Stimulated activated effector memory CD8-positive, alpha-beta T cell treated with anti-CD3 and anti-CD28 coated beads, Interleukin-12 subunit alpha, Interleukin-12 subunit beta, amount 100 ng/mL, for 72 hours (primary cell): ENCODE results near the gene DYNLL2.
A peak's percentile ranks its signal among the peaks of the same experiment; 100 is the strongest.
"Not testable (repeated sequence)": the region's sequence is repeated elsewhere in the genome, so short reads cannot be mapped to it uniquely, and the experiment has no call there.

Experiments used
- ATAC-seq: fragments of 150-1000 bp; cut with Tn5 transposase; 2 replicates; pipeline ENCODE4 v1.10.0; 2021
- DNase-seq, 2 donors: peaks; one replicate each; pipeline ENCODE4 v3.0.0; 2021 to 2022; ENCODE audit warnings: low spot score in 2 of 2
- H3K27ac Mint-ChIP-seq: one replicate; pipeline ENCODE4 v1.8.0; 2022; ENCODE audit warnings: mild to moderate bottlenecking, mixed read lengths
- H3K36me3 Mint-ChIP-seq: one replicate; pipeline ENCODE4 v1.8.0; 2022; ENCODE audit warnings: mild to moderate bottlenecking, mixed read lengths
- H3K4me1 Mint-ChIP-seq: one replicate; pipeline ENCODE4 v1.8.0; 2022; ENCODE audit warnings: mixed read lengths
- H3K4me3 Mint-ChIP-seq: one replicate; pipeline ENCODE4 v1.8.0; 2022; ENCODE audit warnings: mild to moderate bottlenecking, mixed read lengths
- H3K9me3 Mint-ChIP-seq: one replicate; pipeline ENCODE4 v1.8.0; 2022; ENCODE audit warnings: mixed read lengths

Gene DYNLL2

GRCh38 chr17:58085039-58085715 is 2.0 kb downstream of the DYNLL2 start:
- Mint-ChIP-seq H3K36me3 (peaks cover 64% of the 10 kb centered on the region), H3K4me3 (peak overlapping the region; percentile 76), H3K27ac (peak overlapping the region; percentile 70), H3K9me3 (no peaks in the 10 kb centered on the region), H3K4me1 (peaks cover 52% of the 10 kb centered on the region)
- ATAC-seq: no peak
- DNase-seq: peak in 1 of 2 donors; percentile 47

- H3K27ac Mint-ChIP-seq: peak overlapping the region; percentile 71
- peak in 1 of 2 donors; percentile 43 for DNase-seq
- H3K4me3 Mint-ChIP-seq: no peak overlapping the region
- H3K4me1 Mint-ChIP-seq: peaks cover 62% of the 10 kb centered on the region
- no peaks in the 10 kb centered on the region for H3K9me3 Mint-ChIP-seq
- peaks cover 82% of the 10 kb centered on the region for H3K36me3 Mint-ChIP-seq
- no peak for ATAC-seq
These were observed 3.7 kb downstream of the DYNLL2 start for GRCh38 chr17:58086953-58087352.

- ATAC-seq (no peak), DNase-seq (peak in 1 of 2 donors; percentile 34)
- peak overlapping the region; percentile 71 for H3K27ac Mint-ChIP-seq
- peaks cover 98% of the 10 kb centered on the region for H3K36me3 Mint-ChIP-seq
- H3K9me3 Mint-ChIP-seq: no peaks in the 10 kb centered on the region
- peaks cover 73% of the 10 kb centered on the region for H3K4me1 Mint-ChIP-seq
- no peak overlapping the region for H3K4me3 Mint-ChIP-seq
These were observed 5.4 kb downstream of the DYNLL2 start for GRCh38 chr17:58088624-58089023.

- Mint-ChIP-seq H3K4me1 (peaks cover 73% of the 10 kb centered on the region), H3K4me3 (no peak overlapping the region), H3K27ac (peak overlapping the region; percentile 21), H3K36me3 (peaks cover 100% of the 10 kb centered on the region), H3K9me3 (no peaks in the 10 kb centered on the region)
- ATAC-seq (no peak), DNase-seq (peak in 1 of 2 donors; percentile 20)
These were observed 5.9 kb downstream of the DYNLL2 start for GRCh38 chr17:58089111-58089510.

GRCh38 chr17:58091024-58091567 is 7.9 kb downstream of the DYNLL2 start:
- ATAC-seq (no peak), DNase-seq (no peak)
- peaks cover 57% of the 10 kb centered on the region for H3K4me1 Mint-ChIP-seq
- H3K9me3 Mint-ChIP-seq: no peaks in the 10 kb centered on the region
- peaks cover 81% of the 10 kb centered on the region for H3K36me3 Mint-ChIP-seq
- peak overlapping the region; percentile 21 for H3K27ac Mint-ChIP-seq
- no peak overlapping the region for H3K4me3 Mint-ChIP-seq

- peaks cover 54% of the 10 kb centered on the region for H3K4me1 Mint-ChIP-seq
- H3K27ac Mint-ChIP-seq: peak overlapping the region; percentile 21
- H3K36me3 Mint-ChIP-seq: peaks cover 69% of the 10 kb centered on the region
- H3K9me3 Mint-ChIP-seq: no peaks in the 10 kb centered on the region
- no peak for DNase-seq
- no peak overlapping the region for H3K4me3 Mint-ChIP-seq
- no peak for ATAC-seq
These were observed 9.0 kb downstream of the DYNLL2 start for GRCh38 chr17:58092101-58092796.

- peaks cover 50% of the 10 kb centered on the region for H3K4me1 Mint-ChIP-seq
- H3K9me3 Mint-ChIP-seq: no peaks in the 10 kb centered on the region
- peak overlapping the region; percentile 21 for H3K27ac Mint-ChIP-seq
- ATAC-seq (no peak), DNase-seq (no peak)
- peaks cover 63% of the 10 kb centered on the region for H3K36me3 Mint-ChIP-seq
- no peak overlapping the region for H3K4me3 Mint-ChIP-seq
These were observed 9.7 kb downstream of the DYNLL2 start for GRCh38 chr17:58092797-58093385.

GRCh38 chr17:58094118-58094517 is 10.9 kb downstream of the DYNLL2 start:
- Mint-ChIP-seq H3K4me3 (no peak overlapping the region), H3K4me1 (peaks cover 38% of the 10 kb centered on the region), H3K27ac (no peak overlapping the region), H3K36me3 (peaks cover 51% of the 10 kb centered on the region), H3K9me3 (no peaks in the 10 kb centered on the region)
- ATAC-seq: no peak
- no peak for DNase-seq

GRCh38 chr17:58096892-58097291 is 13.7 kb downstream of the DYNLL2 start:
- H3K4me3 Mint-ChIP-seq: no peak overlapping the region
- no peaks in the 10 kb centered on the region for H3K9me3 Mint-ChIP-seq
- DNase-seq (no peak), ATAC-seq (no peak)
- H3K27ac Mint-ChIP-seq: no peak overlapping the region
- H3K4me1 Mint-ChIP-seq: peaks cover 18% of the 10 kb centered on the region
- H3K36me3 Mint-ChIP-seq: peaks cover 23% of the 10 kb centered on the region

GRCh38 chr17:58097384-58098088 is 14.3 kb downstream of the DYNLL2 start:
- H3K36me3 Mint-ChIP-seq: peaks cover 16% of the 10 kb centered on the region
- H3K27ac Mint-ChIP-seq: no peak overlapping the region
- ATAC-seq: no peak
- peaks cover 11% of the 10 kb centered on the region for H3K4me1 Mint-ChIP-seq
- DNase-seq: no peak
- no peaks in the 10 kb centered on the region for H3K9me3 Mint-ChIP-seq
- no peak overlapping the region for H3K4me3 Mint-ChIP-seq

GRCh38 chr17:58100506-58100905 is 17.3 kb downstream of the DYNLL2 start:
- H3K27ac Mint-ChIP-seq: no peak overlapping the region

GRCh38 chr17:58101898-58102297 is 18.7 kb downstream of the DYNLL2 start:
- ATAC-seq, DNase-seq, H3K4me1 Mint-ChIP-seq, H3K27ac Mint-ChIP-seq, H3K36me3 Mint-ChIP-seq, H3K4me3 Mint-ChIP-seq, H3K9me3 Mint-ChIP-seq: not testable (repeated sequence)

More at GRCh38 chr17:58100506-58100905, 17.3 kb downstream of the DYNLL2 start:
- H3K9me3 Mint-ChIP-seq: no peaks in the 10 kb centered on the region
- no peak for DNase-seq
- H3K36me3 Mint-ChIP-seq: no peaks in the 10 kb centered on the region
- H3K4me1 Mint-ChIP-seq: peaks cover 6% of the 10 kb centered on the region
- H3K4me3 Mint-ChIP-seq: no peak overlapping the region
- ATAC-seq: no peak

- DNase-seq: no peak
- Mint-ChIP-seq H3K4me3 (no peak overlapping the region), H3K36me3 (no peaks in the 10 kb centered on the region), H3K9me3 (no peaks in the 10 kb centered on the region), H3K27ac (no peak overlapping the region), H3K4me1 (no peaks in the 10 kb centered on the region)
- ATAC-seq: no peak
These were observed 21.9 kb downstream of the DYNLL2 start for GRCh38 chr17:58105093-58105492.

GRCh38 chr17:58107306-58107705 is 24.1 kb downstream of the DYNLL2 start:
- H3K4me3 Mint-ChIP-seq: no peak overlapping the region
- no peak for ATAC-seq
- H3K36me3 Mint-ChIP-seq: no peaks in the 10 kb centered on the region
- no peaks in the 10 kb centered on the region for H3K9me3 Mint-ChIP-seq
- no peak overlapping the region for H3K27ac Mint-ChIP-seq
- DNase-seq: no peak
- no peaks in the 10 kb centered on the region for H3K4me1 Mint-ChIP-seq

- Mint-ChIP-seq H3K4me3 (no peak overlapping the region), H3K27ac (no peak overlapping the region), H3K9me3 (no peaks in the 10 kb centered on the region), H3K4me1 (no peaks in the 10 kb centered on the region), H3K36me3 (no peaks in the 10 kb centered on the region)
- DNase-seq (no peak), ATAC-seq (no peak)
These were observed 26.0 kb downstream of the DYNLL2 start for GRCh38 chr17:58109197-58109596.
